Ramos (cell line): ENCODE results near the gene GMPR.

Experiments used
- in situ Hi-C: fragments of 300-500 bp; cut with MboI; formaldehyde crosslinking; loops from one replicate; pipeline ENCODE4 v1.14.3; 2022; ENCODE audit warnings: low sequenced_read_pairs; ENCODE audit not compliant: unreplicated experiment

Gene GMPR

GRCh38 chr6:16322666-16323312 lies 84.4 kb downstream of the GMPR start:
- in situ Hi-C loops = no loop called here

- in situ Hi-C loops = no loop called here
These were observed 85.8 kb downstream of the GMPR start for GRCh38 chr6:16324184-16324583.

GRCh38 chr6:16324606-16325225 lies 86.3 kb downstream of the GMPR start:
- in situ Hi-C loops = no loop called here

- in situ Hi-C loops = no loop called here
These were observed 88.1 kb downstream of the GMPR start for GRCh38 chr6:16326531-16326930.

- in situ Hi-C loops = no loop called here
These were observed 88.8 kb downstream of the GMPR start for GRCh38 chr6:16326971-16327776.

- in situ Hi-C loops = no loop called here
These were observed 89.5 kb downstream of the GMPR start for GRCh38 chr6:16327777-16328325.

- in situ Hi-C loops = no loop called here
These were observed 90.8 kb downstream of the GMPR start for GRCh38 chr6:16329233-16329632.

GRCh38 chr6:16331384-16332174 lies 93.2 kb downstream of the GMPR start:
- in situ Hi-C loops = no loop called here

GRCh38 chr6:16332175-16332542 lies 93.8 kb downstream of the GMPR start:
- in situ Hi-C loops = no loop called here

- in situ Hi-C loops = no loop called here
These were observed 95.2 kb downstream of the GMPR start for GRCh38 chr6:16333580-16333979.

- in situ Hi-C loops = no loop called here
These were observed 96.3 kb downstream of the GMPR start for GRCh38 chr6:16334671-16335070.

- in situ Hi-C loops = no loop called here
These were observed 96.8 kb downstream of the GMPR start for GRCh38 chr6:16335176-16335575.

- in situ Hi-C loops = no loop called here
These were observed 97.8 kb downstream of the GMPR start for GRCh38 chr6:16336056-16336818.

- in situ Hi-C loops = no loop called here
These were observed 98.5 kb downstream of the GMPR start for GRCh38 chr6:16336911-16337294.

GRCh38 chr6:16337295-16337975 lies 99.0 kb downstream of the GMPR start:
- in situ Hi-C loops = no loop called here

- in situ Hi-C loops = no loop called here
These were observed 100.3 kb downstream of the GMPR start for GRCh38 chr6:16338577-16339264.

- in situ Hi-C loops = no loop called here
These were observed 100.8 kb downstream of the GMPR start for GRCh38 chr6:16339265-16339587.

- in situ Hi-C loops = no loop called here
These were observed 105.2 kb downstream of the GMPR start for GRCh38 chr6:16343593-16343992.

GRCh38 chr6:16344756-16345155 lies 106.4 kb downstream of the GMPR start:
- in situ Hi-C loops = no loop called here
